LNCAP (cell line): ENCODE data around the gene CPHXL2.
A peak's percentile ranks its signal among the peaks of the same experiment; 100 is the strongest.

ENCODE experiments used
- TF ChIP-seq, protein P1 (sequence below): fragments of 450-650 bp; IDR thresholded peaks from 2 replicates; pipeline ENCODE4 v1.5.1; 2017; ENCODE audit warnings: mild to moderate bottlenecking

Gene CPHXL2

DNA sequence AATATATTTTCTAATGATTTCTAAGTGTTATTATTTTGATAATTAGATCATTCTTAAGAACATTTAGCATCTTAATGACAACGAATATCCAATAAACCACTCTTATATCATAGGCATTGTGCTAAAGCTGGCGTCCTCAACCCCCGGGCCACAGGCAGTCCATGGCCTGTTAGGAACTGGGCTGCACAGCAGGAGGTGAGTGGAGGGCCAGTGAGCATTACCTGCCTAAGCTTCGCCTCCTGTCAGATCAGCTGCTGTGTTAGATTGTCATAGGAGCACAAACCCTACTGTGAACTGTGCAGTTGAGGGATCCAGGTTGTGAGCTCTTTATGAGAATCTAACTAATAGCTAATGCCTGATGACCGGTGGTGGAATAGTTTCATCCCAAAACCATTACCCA lies 20.8 kb upstream of the CPHXL2 start:
- TF ChIP-seq, protein P1, sequence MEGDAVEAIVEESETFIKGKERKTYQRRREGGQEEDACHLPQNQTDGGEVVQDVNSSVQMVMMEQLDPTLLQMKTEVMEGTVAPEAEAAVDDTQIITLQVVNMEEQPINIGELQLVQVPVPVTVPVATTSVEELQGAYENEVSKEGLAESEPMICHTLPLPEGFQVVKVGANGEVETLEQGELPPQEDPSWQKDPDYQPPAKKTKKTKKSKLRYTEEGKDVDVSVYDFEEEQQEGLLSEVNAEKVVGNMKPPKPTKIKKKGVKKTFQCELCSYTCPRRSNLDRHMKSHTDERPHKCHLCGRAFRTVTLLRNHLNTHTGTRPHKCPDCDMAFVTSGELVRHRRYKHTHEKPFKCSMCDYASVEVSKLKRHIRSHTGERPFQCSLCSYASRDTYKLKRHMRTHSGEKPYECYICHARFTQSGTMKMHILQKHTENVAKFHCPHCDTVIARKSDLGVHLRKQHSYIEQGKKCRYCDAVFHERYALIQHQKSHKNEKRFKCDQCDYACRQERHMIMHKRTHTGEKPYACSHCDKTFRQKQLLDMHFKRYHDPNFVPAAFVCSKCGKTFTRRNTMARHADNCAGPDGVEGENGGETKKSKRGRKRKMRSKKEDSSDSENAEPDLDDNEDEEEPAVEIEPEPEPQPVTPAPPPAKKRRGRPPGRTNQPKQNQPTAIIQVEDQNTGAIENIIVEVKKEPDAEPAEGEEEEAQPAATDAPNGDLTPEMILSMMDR, result no peak

DNA sequence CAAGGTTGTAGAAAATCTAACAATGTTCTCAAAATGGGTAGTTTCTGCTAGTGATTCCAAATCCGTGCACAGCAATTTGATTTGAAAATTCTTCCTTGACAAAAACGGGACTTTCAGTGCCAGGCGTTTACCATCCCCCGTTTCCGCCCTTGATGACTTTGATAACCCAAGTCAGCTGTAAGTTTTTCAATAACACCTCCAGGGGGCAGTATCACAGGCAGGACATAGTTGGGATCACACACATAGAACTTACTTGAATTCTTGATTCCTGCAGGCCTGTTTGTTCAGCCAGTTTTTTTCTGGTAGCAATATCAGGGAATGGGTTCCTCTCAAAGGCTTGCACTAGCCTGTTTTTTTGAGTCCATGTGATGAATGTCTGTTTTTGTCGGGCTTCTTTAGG lies 18.9 kb upstream of the CPHXL2 start:
- TF ChIP-seq, protein P1, result peak; percentile 43

DNA sequence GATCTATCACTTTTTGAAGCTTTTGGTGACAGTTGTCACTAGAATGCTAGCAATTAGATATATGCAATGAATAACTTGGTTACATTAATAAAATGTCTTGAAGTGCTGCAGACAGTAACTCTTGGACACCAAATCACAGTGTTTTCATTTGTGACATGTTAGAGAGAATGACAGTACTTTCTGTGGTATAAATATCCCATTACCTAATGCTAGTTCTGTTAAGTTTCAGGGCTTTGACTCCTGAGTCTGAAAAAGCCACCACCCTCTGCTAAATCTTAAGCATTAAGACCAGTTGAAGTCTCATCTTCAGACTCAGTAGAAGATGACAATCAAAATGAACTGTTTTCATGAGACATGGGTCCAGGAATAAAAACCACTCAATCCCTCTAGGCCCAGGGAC lies 10.6 kb upstream of the CPHXL2 start:
- TF ChIP-seq, protein P1, result no peak

DNA sequence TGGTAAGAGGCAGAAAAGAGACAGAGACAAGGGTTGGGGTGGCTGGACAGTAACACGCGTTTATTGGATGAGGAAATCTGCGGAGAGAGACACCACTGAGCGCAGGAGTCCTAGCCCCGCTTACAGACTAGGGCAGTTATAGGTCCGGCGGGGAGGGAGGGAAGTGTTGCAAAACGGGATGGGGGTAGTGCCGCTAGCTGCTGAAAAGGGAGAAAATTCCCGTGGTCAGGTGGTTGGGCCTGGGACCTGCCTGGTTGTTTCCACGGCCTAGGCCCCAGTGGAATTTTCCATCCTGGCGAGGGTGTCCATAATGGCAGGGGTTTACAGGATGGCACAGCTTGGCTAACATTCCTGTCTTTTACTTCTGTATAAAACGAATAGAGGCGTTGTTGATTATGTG lies 5.5 kb upstream of the CPHXL2 start:
- TF ChIP-seq, protein P1, result no peak

DNA sequence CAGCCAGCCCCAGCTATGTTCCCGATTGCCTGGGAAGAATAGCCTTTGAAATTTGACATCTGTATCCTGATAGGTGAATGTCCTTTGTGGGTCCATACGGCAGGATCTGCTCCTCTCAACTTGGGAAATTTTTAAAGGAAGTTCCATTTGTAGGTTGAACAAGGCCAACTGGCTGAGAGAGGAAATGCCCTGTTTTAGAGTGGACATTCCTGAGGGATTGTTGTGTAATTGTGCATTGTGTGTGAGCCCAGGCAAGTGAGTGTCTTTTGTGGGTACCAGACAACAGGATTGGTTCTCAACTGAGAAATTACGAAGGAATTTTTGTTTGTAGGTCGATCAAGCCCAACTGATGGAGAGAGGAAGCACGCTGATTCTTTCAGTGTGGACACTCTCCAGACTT lies 2.6 kb upstream of the CPHXL2 start:
- TF ChIP-seq, protein P1, result no peak

DNA sequence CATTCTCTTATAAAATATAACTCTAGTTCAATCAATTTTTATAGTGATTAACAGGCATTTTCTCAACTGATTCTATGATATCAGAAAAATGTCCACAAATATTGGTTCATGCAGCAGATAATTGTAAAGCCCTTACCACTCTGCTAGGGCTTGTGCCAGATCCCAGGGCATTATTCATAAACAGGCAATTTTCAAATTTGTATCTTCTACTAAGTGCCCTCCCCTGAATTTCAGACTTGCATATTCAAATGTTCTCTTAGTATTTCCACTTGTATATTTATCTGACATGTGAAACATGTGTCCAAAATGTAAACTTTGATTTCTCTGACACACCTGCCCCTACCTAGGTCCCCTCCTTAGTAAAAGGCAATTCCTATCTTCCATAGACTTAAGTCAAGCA lies 9.3 kb downstream of the CPHXL2 start:
- TF ChIP-seq, protein P1, result no peak

DNA sequence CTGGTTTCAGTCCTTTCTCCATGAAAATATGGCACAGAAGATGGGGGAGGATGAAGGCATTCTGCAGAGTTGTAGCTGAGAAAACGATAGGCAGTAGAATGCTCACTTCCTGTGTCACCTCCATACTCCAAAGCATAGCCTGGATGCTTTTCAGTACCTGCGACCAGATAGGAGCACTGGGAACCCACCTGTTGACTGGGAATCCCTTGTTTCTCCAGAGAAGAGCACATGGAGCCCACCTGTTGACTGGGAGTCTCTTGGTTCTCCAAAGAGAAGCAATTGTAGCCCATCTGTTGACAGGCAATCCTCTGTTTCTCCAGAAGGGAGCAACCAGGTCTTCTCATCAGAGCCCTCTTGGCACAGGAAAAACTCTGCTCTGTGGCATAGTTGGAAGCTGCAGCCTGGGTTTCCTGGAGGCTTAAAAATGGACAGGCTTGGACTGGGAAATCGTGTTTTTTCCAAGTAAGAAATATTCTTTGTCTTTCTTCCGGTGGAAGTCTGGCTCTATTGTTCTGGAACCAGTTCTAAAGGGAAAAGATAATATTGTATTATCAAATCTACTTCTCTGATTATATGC lies 16.0 kb downstream of the CPHXL2 start:
- TF ChIP-seq, protein P1, result no peak

DNA sequence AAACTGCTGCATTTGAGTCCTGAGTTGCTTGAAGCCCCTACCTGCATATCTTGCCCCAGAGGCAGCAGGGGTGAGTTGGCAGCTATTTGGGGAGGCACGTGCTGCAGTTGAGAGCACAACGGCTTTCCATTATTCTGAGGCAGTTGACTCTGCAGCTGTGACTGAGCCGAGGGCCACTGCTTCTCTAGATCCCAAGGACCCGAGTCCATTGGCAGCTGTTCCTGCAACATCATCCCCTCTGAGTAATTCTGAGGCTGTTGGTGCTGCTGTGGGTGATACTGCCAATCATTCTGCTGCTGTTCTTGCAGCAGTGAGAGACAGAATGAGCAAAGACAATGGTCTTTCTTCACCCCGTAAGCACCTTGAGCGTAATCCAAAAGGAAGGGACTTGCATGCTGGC lies 16.5 kb downstream of the CPHXL2 start:
- TF ChIP-seq, protein P1, result no peak
